Testis (tissue), 2 donors: ENCODE results near the gene NUPR1.

Source experiments
- CTCF ChIP-seq, 3 experiments: fragments of 450-650 bp in 2 of 3; fragments of 200-600 bp in 1 of 3; sonication (generic) in 1 of 3; IDR thresholded peaks; one replicate each; pipeline ENCODE4 v1.5.1; 2016 to 2019; ENCODE audit warnings: antibody characterized with exemption in 3 of 3, mild to moderate bottlenecking in 2 of 3, moderate library complexity in 1 of 3
- POLR2A ChIP-seq: fragments of 450-650 bp; IDR thresholded peaks from one replicate; pipeline ENCODE4 v1.6.1; 2017; ENCODE audit warnings: antibody characterized with exemption, mild to moderate bottlenecking, moderate library complexity

GRCh38 chr16:28492511-28492910 lies 46.3 kb downstream of the NUPR1 start:
- TF ChIP-seq CTCF (IDR thresholded peaks at IDR 0.05), result no peak
- no peak for TF ChIP-seq POLR2A
